ENCODE results near the gene CDK12. TPM values are rescaled to one million over a fixed set of nuclear protein-coding genes. Genes with fewer than 3 reads are reported as not detected.

CDK12 gene
- polyA plus RNA-seq, 2 donors, result 9.4 to 12.9 TPM

DNA sequence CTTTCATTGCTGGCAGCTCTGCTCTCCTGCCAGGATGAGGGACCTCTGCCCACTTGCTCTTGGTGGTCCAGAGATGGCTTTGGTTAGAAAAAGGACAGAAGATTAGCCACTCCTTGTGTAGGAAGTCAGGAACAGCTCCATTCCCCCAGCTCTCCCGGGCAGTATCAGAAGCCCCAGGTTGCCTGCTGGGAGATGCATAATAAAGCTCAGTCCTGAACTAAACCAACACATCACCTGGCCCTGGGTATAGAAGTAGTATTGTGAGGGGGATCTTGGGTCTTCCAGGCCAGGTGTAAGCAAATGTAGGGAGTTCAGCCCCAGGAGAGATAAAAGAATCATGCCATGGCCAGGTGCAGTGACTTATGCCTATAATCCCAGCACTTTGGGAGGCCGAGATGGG is 94.1 kb downstream of the CDK12 start:
- H3K4me3 ChIP-seq (ENCODE audit: low read depth in 1 of 2, low read length in 2 of 2), result no peak overlapping the region
- 73 to 79% methylated on average over 2 of the region's 2 CpGs for WGBS, 2 donors
- no peaks in the 10 kb centered on the region for H3K27me3 ChIP-seq (ENCODE audit: control insufficient read depth in 1 of 2, insufficient read depth in 2 of 2, low read length in 2 of 2)
- H3K27ac ChIP-seq (ENCODE audit: low read depth in 2 of 2, low read length in 1 of 2), result no peak overlapping the region
- H3K4me1 ChIP-seq (ENCODE audit: control insufficient read depth in 2 of 2, insufficient read depth in 2 of 2, low read length in 1 of 2), result no peaks in the 10 kb centered on the region
- H3K36me3 ChIP-seq (ENCODE audit: control insufficient read depth in 2 of 2, insufficient read depth in 2 of 2, low read length in 1 of 2), result peaks cover 0 to 19% of the 10 kb centered on the region in 2 donors
- H3K9me3 ChIP-seq (ENCODE audit: control insufficient read depth in 2 of 2, insufficient read depth in 1 of 2, low read depth in 1 of 2, low read length in 1 of 2), result no peaks in the 10 kb centered on the region

GRCh38 chr17:39556423-39556822 is 95.1 kb downstream of the CDK12 start:
- Histone ChIP-seq H3K27ac (ENCODE audit: low read depth in 2 of 2, low read length in 1 of 2) (no peak overlapping the region), H3K4me3 (ENCODE audit: low read depth in 1 of 2, low read length in 2 of 2) (no peak overlapping the region), H3K27me3 (ENCODE audit: control insufficient read depth in 1 of 2, insufficient read depth in 2 of 2, low read length in 2 of 2) (no peaks in the 10 kb centered on the region), H3K36me3 (ENCODE audit: control insufficient read depth in 2 of 2, insufficient read depth in 2 of 2, low read length in 1 of 2) (peaks cover 1 to 19% of the 10 kb centered on the region in 2 donors), H3K9me3 (ENCODE audit: control insufficient read depth in 2 of 2, insufficient read depth in 1 of 2, low read depth in 1 of 2, low read length in 1 of 2) (no peaks in the 10 kb centered on the region), H3K4me1 (ENCODE audit: control insufficient read depth in 2 of 2, insufficient read depth in 2 of 2, low read length in 1 of 2) (no peaks in the 10 kb centered on the region)
- WGBS, 2 donors, result 38 to 54% methylated on average over 1 of the region's 1 CpG

DNA sequence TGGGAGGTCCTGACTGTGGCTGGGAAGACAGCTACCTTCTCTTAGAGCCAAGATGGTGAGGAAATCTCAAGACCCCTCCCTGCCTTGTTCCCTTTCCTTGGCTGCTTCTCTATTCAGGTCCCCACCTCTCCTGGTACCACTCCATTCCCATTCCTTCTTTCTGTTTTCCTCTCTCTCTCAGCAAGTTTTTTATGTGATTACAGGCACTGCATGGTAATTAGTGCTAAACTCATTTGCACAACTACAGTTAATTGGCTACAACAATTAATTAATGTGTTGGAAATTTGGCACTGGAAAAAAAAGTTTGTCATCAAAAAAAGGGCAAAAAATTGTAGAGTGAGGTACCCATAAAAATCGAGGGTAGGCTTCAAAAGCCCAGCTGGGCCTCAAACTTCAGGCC is 101.1 kb downstream of the CDK12 start:
- no peaks in the 10 kb centered on the region for H3K27me3 ChIP-seq (ENCODE audit: control insufficient read depth in 1 of 2, insufficient read depth in 2 of 2, low read length in 2 of 2)
- H3K27ac ChIP-seq (ENCODE audit: low read depth in 2 of 2, low read length in 1 of 2), result no peak overlapping the region
- peaks cover 7 to 12% of the 10 kb centered on the region in 2 donors for H3K36me3 ChIP-seq (ENCODE audit: control insufficient read depth in 2 of 2, insufficient read depth in 2 of 2, low read length in 1 of 2)
- no peaks in the 10 kb centered on the region for H3K9me3 ChIP-seq (ENCODE audit: control insufficient read depth in 2 of 2, insufficient read depth in 1 of 2, low read depth in 1 of 2, low read length in 1 of 2)
- 50 to 62% methylated on average over 1 of the region's 1 CpG for WGBS, 2 donors
- H3K4me1 ChIP-seq (ENCODE audit: control insufficient read depth in 2 of 2, insufficient read depth in 2 of 2, low read length in 1 of 2), result peaks cover 0 to 2% of the 10 kb centered on the region in 2 donors
- no peak overlapping the region for H3K4me3 ChIP-seq (ENCODE audit: low read depth in 1 of 2, low read length in 2 of 2)

GRCh38 chr17:39562976-39563375 is 101.7 kb downstream of the CDK12 start:
- H3K27ac ChIP-seq (ENCODE audit: low read depth in 2 of 2, low read length in 1 of 2), result no peak overlapping the region
- peaks cover 0 to 2% of the 10 kb centered on the region in 2 donors for H3K4me1 ChIP-seq (ENCODE audit: control insufficient read depth in 2 of 2, insufficient read depth in 2 of 2, low read length in 1 of 2)
- no peak overlapping the region for H3K4me3 ChIP-seq (ENCODE audit: low read depth in 1 of 2, low read length in 2 of 2)
- no peaks in the 10 kb centered on the region for H3K27me3 ChIP-seq (ENCODE audit: control insufficient read depth in 1 of 2, insufficient read depth in 2 of 2, low read length in 2 of 2)
- H3K36me3 ChIP-seq (ENCODE audit: control insufficient read depth in 2 of 2, insufficient read depth in 2 of 2, low read length in 1 of 2), result peaks cover 7 to 12% of the 10 kb centered on the region in 2 donors
- H3K9me3 ChIP-seq (ENCODE audit: control insufficient read depth in 2 of 2, insufficient read depth in 1 of 2, low read depth in 1 of 2, low read length in 1 of 2), result no peaks in the 10 kb centered on the region
- whole genome bisulfite sequencing, 2 donors, result 83 to 87% methylated on average over 7 of the region's 7 CpGs

GRCh38 chr17:39563476-39563875 is 102.2 kb downstream of the CDK12 start:
- Histone ChIP-seq H3K36me3 (ENCODE audit: control insufficient read depth in 2 of 2, insufficient read depth in 2 of 2, low read length in 1 of 2) (peaks cover 7 to 12% of the 10 kb centered on the region in 2 donors), H3K4me1 (ENCODE audit: control insufficient read depth in 2 of 2, insufficient read depth in 2 of 2, low read length in 1 of 2) (peaks cover 0 to 2% of the 10 kb centered on the region in 2 donors), H3K9me3 (ENCODE audit: control insufficient read depth in 2 of 2, insufficient read depth in 1 of 2, low read depth in 1 of 2, low read length in 1 of 2) (no peaks in the 10 kb centered on the region), H3K27ac (ENCODE audit: low read depth in 2 of 2, low read length in 1 of 2) (no peak overlapping the region), H3K27me3 (ENCODE audit: control insufficient read depth in 1 of 2, insufficient read depth in 2 of 2, low read length in 2 of 2) (no peaks in the 10 kb centered on the region), H3K4me3 (ENCODE audit: low read depth in 1 of 2, low read length in 2 of 2) (no peak overlapping the region)
- WGBS, 2 donors, result 64 to 68% methylated on average over 17 of the region's 17 CpGs

DNA sequence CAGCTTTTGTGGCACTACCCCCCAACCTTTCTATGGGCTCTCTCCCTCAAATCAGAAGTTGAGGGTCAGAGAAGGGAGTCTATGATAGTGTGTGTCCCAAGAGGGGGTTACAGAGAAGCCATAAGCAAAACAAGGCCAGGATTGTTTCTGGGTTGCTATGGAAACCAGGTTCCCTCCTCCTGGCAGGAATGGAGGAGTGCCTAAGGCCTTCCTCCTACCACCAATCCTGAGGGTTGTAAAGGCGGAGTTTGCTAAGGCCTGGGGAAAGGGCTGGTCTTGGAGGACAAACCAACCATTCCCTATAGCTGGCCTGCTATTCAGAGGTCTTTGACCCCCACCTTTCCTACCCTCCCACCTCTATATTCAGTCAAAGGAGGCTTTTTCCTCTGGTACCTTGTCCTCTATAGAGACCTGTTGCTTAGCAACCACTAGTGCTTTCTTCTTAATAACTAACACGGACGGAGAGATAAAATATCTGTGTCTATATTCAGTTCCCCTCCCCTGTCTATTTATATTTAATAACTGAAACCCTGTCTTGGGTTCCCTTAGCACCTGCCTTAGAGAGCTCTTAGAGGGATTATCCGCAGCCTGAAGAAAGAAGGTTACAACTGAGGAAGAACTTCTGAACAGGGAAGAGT is 103.0 kb downstream of the CDK12 start:
- no peak overlapping the region for H3K27ac ChIP-seq (ENCODE audit: low read depth in 2 of 2, low read length in 1 of 2)
- peaks cover 0 to 2% of the 10 kb centered on the region in 2 donors for H3K4me1 ChIP-seq (ENCODE audit: control insufficient read depth in 2 of 2, insufficient read depth in 2 of 2, low read length in 1 of 2)
- H3K4me3 ChIP-seq (ENCODE audit: low read depth in 1 of 2, low read length in 2 of 2), result no peak overlapping the region
- peaks cover 7 to 12% of the 10 kb centered on the region in 2 donors for H3K36me3 ChIP-seq (ENCODE audit: control insufficient read depth in 2 of 2, insufficient read depth in 2 of 2, low read length in 1 of 2)
- WGBS, 2 donors, result 78 to 87% methylated on average over 4 of the region's 4 CpGs
- no peaks in the 10 kb centered on the region for H3K27me3 ChIP-seq (ENCODE audit: control insufficient read depth in 1 of 2, insufficient read depth in 2 of 2, low read length in 2 of 2)
- no peaks in the 10 kb centered on the region for H3K9me3 ChIP-seq (ENCODE audit: control insufficient read depth in 2 of 2, insufficient read depth in 1 of 2, low read depth in 1 of 2, low read length in 1 of 2)

DNA sequence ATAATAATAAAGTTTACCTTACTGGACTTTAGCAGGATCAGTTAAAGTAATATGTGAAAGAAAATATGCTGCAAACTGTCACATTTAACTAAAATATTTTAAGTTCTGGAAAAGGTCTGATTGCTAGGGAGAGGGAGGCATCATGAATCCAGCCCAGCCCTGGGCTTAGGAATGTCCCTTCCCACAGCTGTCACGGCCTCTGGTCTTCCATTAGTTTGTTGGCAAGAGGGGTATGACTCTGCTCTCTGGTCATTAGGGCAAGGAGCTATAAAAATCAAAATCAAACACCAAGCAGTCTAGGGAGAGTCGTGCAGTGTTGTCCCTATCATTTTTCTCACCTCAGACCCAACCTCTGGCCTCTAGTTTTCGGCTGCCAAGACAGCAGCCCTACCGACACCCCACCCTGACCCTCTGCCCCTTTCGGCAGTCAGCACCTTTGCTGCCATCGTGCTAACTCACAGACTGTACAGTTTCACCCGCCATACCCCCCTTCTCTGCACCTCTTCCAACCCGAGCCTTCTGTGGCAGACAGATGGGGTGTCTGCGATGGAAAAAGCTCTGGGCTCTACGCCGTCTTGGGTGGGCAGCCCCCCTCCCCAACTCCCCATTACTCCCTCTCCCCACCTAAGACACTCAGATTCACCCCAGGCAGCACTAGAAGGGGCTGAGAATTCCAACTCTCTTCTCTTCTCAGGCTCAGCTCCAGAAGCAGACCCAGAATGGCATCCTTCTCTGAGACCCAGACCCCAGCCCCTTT is 105.0 kb downstream of the CDK12 start:
- H3K36me3 ChIP-seq (ENCODE audit: control insufficient read depth in 2 of 2, insufficient read depth in 2 of 2, low read length in 1 of 2), result peaks cover 7 to 12% of the 10 kb centered on the region in 2 donors
- no peaks in the 10 kb centered on the region for H3K27me3 ChIP-seq (ENCODE audit: control insufficient read depth in 1 of 2, insufficient read depth in 2 of 2, low read length in 2 of 2)
- 85 to 87% methylated on average over 11 of the region's 11 CpGs for WGBS, 2 donors
- H3K4me1 ChIP-seq (ENCODE audit: control insufficient read depth in 2 of 2, insufficient read depth in 2 of 2, low read length in 1 of 2), result peaks cover 0 to 2% of the 10 kb centered on the region in 2 donors
- no peaks in the 10 kb centered on the region for H3K9me3 ChIP-seq (ENCODE audit: control insufficient read depth in 2 of 2, insufficient read depth in 1 of 2, low read depth in 1 of 2, low read length in 1 of 2)
- no peak overlapping the region for H3K27ac ChIP-seq (ENCODE audit: low read depth in 2 of 2, low read length in 1 of 2)
- no peak overlapping the region for H3K4me3 ChIP-seq (ENCODE audit: low read depth in 1 of 2, low read length in 2 of 2)

DNA sequence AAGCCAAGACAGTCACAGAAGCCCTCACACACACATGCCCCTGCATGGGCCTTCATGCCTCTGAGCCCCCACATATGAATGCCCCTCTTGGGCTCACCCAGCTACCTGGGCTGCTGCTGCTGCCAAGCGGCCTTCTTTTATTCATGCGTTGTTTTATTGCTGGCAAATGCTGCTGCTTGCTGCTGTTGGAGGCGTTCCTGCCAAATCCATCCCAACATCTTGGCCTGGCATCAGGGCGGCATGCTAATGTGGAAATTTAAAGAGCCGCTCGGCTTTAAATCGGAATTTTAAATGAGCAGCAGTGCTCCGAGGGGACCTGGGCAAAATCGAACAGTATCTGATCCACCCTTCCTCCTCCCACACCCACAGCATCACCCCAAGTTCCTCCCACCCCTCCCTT is 107.4 kb downstream of the CDK12 start:
- WGBS, 2 donors, result 79 to 84% methylated on average over 9 of the region's 9 CpGs
- Histone ChIP-seq H3K9me3 (ENCODE audit: control insufficient read depth in 2 of 2, insufficient read depth in 1 of 2, low read depth in 1 of 2, low read length in 1 of 2) (no peaks in the 10 kb centered on the region), H3K36me3 (ENCODE audit: control insufficient read depth in 2 of 2, insufficient read depth in 2 of 2, low read length in 1 of 2) (peaks cover 4 to 12% of the 10 kb centered on the region in 2 donors)

DNA sequence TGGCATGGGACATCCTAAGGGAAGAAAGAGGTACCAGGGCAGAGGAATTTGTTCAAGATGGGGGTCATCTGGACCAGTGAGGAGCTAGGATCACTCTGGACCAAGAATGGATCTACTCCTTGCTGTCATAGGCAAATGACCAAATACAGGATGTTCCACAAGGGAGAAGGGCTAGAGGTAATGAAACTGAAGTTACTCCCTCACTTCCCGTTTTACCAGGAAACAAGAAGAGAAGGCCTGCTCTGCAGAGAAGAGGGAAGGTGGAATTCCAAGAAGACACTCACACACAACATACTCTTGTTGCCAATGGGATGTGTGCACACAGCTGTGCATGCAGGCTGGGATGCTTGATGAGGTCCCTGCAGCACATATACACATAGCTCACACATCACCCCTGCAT is 107.8 kb downstream of the CDK12 start:
- no peak overlapping the region for H3K27ac ChIP-seq (ENCODE audit: low read depth in 2 of 2, low read length in 1 of 2)
- H3K9me3 ChIP-seq (ENCODE audit: control insufficient read depth in 2 of 2, insufficient read depth in 1 of 2, low read depth in 1 of 2, low read length in 1 of 2), result no peaks in the 10 kb centered on the region
- 55 to 78% methylated on average over 1 of the region's 1 CpG for WGBS, 2 donors
- peaks cover 2 to 9% of the 10 kb centered on the region in 2 donors for H3K36me3 ChIP-seq (ENCODE audit: control insufficient read depth in 2 of 2, insufficient read depth in 2 of 2, low read length in 1 of 2)
- no peak overlapping the region for H3K4me3 ChIP-seq (ENCODE audit: low read depth in 1 of 2, low read length in 2 of 2)
- H3K27me3 ChIP-seq (ENCODE audit: control insufficient read depth in 1 of 2, insufficient read depth in 2 of 2, low read length in 2 of 2), result no peaks in the 10 kb centered on the region
- peaks cover 0 to 3% of the 10 kb centered on the region in 2 donors for H3K4me1 ChIP-seq (ENCODE audit: control insufficient read depth in 2 of 2, insufficient read depth in 2 of 2, low read length in 1 of 2)

More for the DNA sequence above, 107.4 kb downstream of the CDK12 start:
- Histone ChIP-seq H3K4me1 (ENCODE audit: control insufficient read depth in 2 of 2, insufficient read depth in 2 of 2, low read length in 1 of 2) (no peaks in the 10 kb centered on the region), H3K27me3 (ENCODE audit: control insufficient read depth in 1 of 2, insufficient read depth in 2 of 2, low read length in 2 of 2) (no peaks in the 10 kb centered on the region), H3K4me3 (ENCODE audit: low read depth in 1 of 2, low read length in 2 of 2) (no peak overlapping the region), H3K27ac (ENCODE audit: low read depth in 2 of 2, low read length in 1 of 2) (no peak overlapping the region)

Measured in esophagus (tissue), 2 donors.